ENCODE results near the gene NPTX2.

DNA sequence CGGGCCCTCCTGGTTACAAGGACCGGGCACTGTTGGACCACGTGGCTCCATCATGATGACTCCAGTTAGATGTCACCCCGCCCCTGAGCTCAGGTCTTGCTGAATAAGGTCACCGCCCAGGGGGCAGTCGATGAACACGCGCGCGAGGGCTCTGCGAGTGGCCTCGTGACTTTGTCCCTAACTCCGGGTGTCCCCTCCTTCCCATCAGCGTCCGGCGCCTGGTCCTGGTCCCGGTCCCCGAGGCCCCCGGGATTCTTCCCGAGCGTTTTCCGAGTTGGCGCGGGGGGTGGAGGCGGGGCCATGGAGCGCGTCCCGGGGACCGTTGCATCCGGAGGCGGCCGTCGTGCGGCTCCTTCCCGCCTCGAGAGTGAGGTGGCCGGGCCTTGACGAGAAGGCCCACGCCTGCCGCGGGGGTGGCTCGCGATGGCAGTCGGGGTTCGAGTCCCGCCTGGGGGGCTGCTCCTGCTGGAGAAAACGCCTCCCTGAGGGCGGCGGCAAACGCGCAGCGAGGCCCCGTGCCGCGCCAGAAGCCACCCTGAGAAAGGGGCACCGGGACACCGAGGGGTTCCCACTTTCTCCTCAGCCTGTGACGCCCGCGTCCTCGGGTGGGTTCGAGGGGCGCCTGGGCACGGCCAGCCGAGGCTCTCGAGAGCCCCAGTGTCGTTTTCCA lies 569 bp upstream of the NPTX2 start:
- TF ChIP-seq EZH2phosphoT487 (IDR thresholded peaks at IDR 0.05; ENCODE audit: borderline replicate concordance) (no peak), JUND (IDR thresholded peaks at IDR 0.05) (no peak)
- TF ChIP-seq, protein P1, sequence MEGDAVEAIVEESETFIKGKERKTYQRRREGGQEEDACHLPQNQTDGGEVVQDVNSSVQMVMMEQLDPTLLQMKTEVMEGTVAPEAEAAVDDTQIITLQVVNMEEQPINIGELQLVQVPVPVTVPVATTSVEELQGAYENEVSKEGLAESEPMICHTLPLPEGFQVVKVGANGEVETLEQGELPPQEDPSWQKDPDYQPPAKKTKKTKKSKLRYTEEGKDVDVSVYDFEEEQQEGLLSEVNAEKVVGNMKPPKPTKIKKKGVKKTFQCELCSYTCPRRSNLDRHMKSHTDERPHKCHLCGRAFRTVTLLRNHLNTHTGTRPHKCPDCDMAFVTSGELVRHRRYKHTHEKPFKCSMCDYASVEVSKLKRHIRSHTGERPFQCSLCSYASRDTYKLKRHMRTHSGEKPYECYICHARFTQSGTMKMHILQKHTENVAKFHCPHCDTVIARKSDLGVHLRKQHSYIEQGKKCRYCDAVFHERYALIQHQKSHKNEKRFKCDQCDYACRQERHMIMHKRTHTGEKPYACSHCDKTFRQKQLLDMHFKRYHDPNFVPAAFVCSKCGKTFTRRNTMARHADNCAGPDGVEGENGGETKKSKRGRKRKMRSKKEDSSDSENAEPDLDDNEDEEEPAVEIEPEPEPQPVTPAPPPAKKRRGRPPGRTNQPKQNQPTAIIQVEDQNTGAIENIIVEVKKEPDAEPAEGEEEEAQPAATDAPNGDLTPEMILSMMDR (IDR thresholded peaks at IDR 0.05 in 2 of 3, conservative IDR thresholded peaks at IDR 0.05 in 1 of 3; ENCODE audit: borderline replicate concordance in 1 of 3, insufficient read depth in 1 of 3, low read depth in 2 of 3, low read length in 2 of 3), result no peak

All from HCT116 (cell line).